ENCODE results near the gene PXDN. TPM values are rescaled to one million over a fixed set of nuclear protein-coding genes. Genes with fewer than 3 reads are reported as not detected.

Gene PXDN
- polyA plus RNA-seq, 4 donors: 168 to 180 (median 173) TPM

GRCh38 chr2:1621041-1621440 lies 123.3 kb downstream of the PXDN start:
- DNase-seq (ENCODE audit: low read depth in 4 of 4, low spot score in 3 of 4): no peak

GRCh38 chr2:1620081-1620480 lies 124.2 kb downstream of the PXDN start:
- DNase-seq (ENCODE audit: low read depth in 4 of 4, low spot score in 3 of 4): no peak

- no peak for DNase-seq (ENCODE audit: low read depth in 4 of 4, low spot score in 3 of 4)
Measured at GRCh38 chr2:1619556-1619955, 124.8 kb downstream of the PXDN start.

DNA sequence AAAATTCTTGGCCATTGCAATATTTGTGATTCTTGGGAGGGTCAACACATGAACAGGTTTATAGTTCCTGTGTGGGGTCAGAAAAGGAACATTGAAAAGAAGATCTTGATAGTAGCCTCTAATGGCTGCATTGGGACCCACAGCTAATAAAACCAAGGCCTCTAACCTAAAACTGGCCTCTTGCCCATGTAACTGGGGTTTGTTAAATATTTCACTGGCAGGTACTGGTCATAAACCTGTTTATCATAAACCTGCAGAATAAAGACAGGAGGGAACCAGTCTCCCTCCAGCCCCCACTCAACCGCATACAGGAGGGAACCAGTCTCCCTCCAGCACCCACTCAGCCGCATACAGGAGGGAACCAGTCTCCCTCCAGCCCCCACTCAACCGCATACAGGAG lies 125.3 kb downstream of the PXDN start:
- DNase-seq (ENCODE audit: low read depth in 4 of 4, low spot score in 3 of 4): no peak

GRCh38 chr2:1618191-1618961 lies 125.9 kb downstream of the PXDN start:
- DNase-seq (ENCODE audit: low read depth in 4 of 4, low spot score in 3 of 4): no peak

GRCh38 chr2:1617425-1618021 lies 126.8 kb downstream of the PXDN start:
- no peak for DNase-seq (ENCODE audit: low read depth in 4 of 4, low spot score in 3 of 4)

GRCh38 chr2:1614564-1614963 lies 129.8 kb downstream of the PXDN start:
- DNase-seq (ENCODE audit: low read depth in 4 of 4, low spot score in 3 of 4): no peak

DNA sequence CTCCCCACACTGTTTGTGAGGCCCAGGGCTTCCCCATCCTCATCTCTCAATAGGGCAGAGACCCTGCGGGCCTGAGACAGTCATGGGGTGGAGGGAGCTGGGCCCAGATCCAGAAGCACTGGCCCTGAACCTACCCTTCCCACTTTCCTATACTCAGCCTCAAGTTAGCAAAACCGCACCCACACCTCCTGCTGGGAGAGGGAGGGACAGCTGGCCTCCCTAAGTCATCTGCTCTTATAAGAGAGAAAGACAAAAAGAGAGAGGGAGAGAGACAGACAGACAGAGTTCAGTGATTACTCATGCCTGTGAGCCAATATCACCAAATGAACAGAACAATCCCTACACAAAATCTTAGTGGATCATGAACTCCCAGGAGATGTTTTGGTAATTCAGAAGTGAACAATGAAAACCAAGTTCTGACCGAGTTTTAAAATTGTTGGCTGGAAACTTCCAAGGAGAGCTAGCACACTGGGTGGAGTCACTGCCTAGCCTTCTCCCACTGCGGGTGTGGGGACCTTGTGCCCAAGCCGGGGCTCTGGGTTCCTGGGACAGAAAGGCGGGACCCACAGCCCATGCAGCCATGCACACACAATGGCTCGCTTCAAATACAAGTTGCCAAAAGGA lies 130.5 kb downstream of the PXDN start:
- no peak for DNase-seq (ENCODE audit: low read depth in 4 of 4, low spot score in 3 of 4)

- no peak for DNase-seq (ENCODE audit: low read depth in 4 of 4, low spot score in 3 of 4)
Measured at GRCh38 chr2:1613078-1613445, 131.3 kb downstream of the PXDN start.

DNA sequence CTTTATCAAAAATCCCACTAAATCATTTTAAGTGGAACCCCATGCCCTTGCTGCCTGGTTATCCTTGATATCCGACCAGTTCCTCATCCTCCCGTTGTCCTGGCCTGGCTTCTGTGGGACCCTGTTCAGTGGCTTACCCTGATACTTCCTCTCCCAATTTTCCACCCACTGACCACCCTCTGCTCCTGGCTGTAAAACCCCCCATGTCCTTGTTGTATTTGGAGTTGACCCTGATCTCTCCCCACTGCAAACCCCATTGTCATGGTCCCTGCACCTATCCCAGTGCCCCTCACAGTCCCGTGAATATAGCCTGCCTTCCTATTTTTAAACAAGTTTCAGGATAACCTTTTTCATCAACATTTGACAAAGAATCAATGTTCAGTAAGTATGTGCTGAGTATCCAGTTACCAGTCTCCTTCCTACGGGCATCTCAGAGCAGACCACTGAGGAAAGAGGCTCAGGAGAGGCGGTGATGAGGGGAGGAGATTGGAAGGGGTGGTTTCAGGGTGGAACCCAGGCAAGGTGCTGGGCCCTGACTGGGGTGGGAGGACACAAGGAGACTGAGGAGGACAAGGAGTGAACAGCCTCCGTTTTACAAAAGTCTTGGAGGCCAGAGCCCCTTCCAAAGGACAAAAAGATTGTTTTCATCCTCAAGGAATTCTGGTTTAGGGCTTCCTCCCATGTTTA lies 131.8 kb downstream of the PXDN start:
- DNase-seq (ENCODE audit: low read depth in 4 of 4, low spot score in 3 of 4): no peak

GRCh38 chr2:1611886-1612285 lies 132.4 kb downstream of the PXDN start:
- DNase-seq (ENCODE audit: low read depth in 4 of 4, low spot score in 3 of 4): no peak

- DNase-seq (ENCODE audit: low read depth in 4 of 4, low spot score in 3 of 4): no peak
Measured at GRCh38 chr2:1610096-1610485, 134.2 kb downstream of the PXDN start.

DNA sequence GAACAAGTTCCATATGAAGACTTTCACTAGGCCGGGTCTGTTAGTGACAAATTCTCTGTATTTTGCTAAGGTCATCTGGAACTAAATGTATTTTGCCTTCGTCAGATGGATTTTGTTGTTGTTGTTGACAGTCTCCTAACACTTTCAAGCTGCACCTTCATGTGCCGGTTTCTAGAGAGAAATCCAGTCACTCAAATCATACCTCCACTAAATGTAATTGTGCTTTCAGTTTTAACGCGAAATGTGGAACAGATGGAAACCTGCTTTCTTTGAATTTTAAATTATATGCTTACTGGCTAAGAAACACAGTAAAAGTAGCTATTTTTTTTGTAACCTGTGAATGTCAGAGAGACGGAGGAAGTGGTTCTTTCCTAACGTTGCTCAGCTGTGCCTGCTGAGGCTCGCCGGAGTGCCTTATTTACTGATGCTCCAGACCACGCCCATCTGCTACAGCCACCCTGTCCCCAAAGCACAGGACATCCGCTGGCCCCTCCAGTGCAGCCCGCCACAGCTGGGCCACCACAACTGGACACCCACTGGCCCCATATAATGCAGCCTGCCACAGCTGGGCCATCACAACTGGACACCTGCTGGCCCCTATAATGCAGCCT lies 134.7 kb downstream of the PXDN start:
- no peak for DNase-seq (ENCODE audit: low read depth in 4 of 4, low spot score in 3 of 4)

DNA sequence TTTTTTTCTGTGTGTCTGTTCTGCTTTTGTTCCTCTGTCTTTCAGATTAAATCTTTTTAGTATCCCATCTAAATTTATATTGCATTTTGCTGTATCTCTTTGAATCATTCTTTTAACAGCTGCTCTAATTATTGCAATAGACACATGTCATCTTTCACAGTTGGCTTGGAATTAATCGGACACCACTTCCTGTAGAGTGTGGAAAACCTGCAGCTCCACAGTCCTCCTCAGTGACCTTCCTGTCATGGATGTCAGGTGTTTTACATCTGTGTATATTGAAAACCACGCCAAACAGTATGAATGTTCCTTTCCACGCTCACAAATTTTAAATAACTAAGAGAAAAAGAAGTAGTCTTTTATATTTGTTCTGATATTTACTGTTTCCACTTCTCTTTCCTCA lies 135.3 kb downstream of the PXDN start:
- DNase-seq (ENCODE audit: low read depth in 4 of 4, low spot score in 3 of 4): no peak

DNA sequence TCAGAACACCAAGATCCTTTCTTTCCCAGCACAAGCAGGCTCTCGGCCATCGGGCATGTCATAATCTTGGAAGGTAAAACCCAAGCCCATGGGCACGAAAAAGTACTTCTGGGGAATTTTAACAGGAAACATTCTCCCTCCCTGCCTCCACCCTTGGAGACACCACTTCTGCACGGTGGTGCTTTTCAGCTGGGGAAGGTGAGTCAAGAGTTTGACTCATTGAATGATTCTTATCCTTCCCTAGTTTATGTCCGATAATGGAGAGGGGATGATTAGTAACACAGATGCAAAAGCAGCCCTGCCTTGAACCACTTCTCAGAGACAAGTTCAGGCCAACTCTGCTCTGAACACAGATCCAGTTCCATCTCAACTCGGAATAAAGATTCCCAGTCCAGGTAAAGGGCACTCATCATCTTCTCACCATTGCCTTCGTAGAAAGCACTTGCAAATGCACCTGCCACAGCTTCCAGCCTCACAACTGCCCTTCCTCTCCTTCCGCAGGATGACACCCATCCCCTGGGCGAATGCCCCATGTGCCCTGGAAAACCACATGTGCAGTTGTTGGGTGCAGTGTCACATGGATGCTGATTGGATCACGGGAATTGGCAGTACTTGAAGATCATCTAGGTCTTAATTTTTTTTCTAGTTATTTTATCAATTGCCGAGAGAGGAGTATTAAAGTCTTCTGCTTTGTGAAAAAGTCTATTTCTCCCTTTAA lies 136.2 kb downstream of the PXDN start:
- DNase-seq (ENCODE audit: low read depth in 4 of 4, low spot score in 3 of 4): no peak

DNA sequence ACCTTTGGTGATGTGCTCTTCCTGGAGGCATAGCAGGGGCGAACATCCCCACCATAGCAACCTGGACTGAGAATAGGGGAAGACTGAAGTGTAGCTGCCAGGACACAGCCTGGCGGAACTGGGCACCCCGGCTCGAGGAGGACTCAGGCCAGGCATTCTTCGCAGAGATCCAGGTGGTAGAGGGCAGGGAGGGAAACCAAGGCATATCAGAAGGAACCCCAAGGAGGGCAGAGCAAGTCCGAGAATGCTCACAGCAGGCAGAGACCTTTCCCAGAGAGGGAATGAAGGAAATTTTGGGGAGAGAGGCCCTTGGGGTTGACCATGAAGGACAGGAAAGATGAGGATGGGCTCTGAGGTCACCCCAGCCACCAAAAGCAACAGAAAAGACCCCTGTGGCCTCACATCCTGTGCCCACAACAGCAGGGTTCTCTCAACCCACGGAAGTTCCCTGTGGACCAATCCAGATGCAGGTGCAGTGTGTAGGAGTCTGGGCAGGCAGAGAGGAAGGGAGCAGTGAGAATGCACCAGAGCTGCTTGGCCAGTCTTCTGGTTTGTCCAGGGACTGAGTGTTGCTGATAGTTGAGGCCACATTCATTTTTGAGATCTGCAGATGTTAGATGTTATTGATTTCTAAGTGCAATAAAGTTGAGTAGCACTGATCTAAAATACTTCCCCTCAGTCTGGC lies 136.9 kb downstream of the PXDN start:
- no peak for DNase-seq (ENCODE audit: low read depth in 4 of 4, low spot score in 3 of 4)

DNA sequence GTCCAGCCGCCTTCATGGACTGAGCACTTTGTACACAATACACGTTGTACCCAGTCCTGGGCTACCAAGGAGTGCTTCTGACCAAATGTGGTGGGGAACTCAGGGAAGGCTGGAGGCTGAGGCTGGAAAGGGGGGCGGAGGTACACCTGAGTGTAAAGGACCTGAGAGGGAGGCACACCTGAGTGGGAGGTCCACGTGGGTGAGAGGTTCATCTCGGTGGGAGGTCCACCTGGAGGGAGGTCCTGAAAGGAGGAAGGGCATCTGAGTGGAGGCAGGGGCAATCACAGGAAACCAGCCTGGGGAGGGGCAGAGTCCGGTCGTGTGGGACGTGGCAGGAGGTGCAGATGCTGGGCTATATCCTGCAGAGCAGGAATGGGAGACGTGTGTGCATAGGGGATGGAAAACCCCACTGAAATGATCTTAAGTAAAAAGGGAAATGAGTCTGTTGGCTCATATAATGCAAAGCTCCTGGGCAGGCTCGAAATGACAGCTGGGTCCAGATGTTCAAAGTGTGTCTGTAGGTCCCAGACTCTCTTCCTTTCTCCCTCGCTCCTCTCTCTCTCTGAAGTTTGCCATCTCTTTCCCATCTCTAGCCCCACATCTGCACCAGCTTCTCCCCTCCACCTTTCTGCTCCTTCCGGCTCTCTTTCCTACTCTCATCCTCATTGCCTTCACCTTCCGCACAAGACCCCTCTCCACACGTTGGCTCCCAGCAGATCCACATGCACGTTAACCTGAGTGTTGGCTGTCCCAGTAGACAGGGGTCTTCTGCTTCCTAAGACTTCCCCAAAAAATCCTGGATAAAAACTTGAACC lies 137.7 kb downstream of the PXDN start:
- no peak for DNase-seq (ENCODE audit: low read depth in 4 of 4, low spot score in 3 of 4)

- DNase-seq (ENCODE audit: low read depth in 4 of 4, low spot score in 3 of 4): no peak
Measured at GRCh38 chr2:1606046-1606400, 138.3 kb downstream of the PXDN start.
